K562 (cell line): ENCODE results near the gene LRRC25. TPM values are rescaled to one million over a fixed set of nuclear protein-coding genes. Genes with fewer than 3 reads are reported as not detected.

Source experiments
- BMI1 ChIP-seq: fragments of 150-350 bp; IDR thresholded peaks from 2 replicates; pipeline ENCODE4 v1.6.1; 2014; ENCODE audit warnings: low read length
- CBX3 ChIP-seq, 2 experiments: IDR thresholded peaks; 1 replicate in 1 of 2; 2 replicates in 1 of 2; pipeline ENCODE4 v1.6.1; 2012; ENCODE audit warnings: inconsistent platforms in 2 of 2, low read length in 2 of 2, borderline replicate concordance in 1 of 2, control low read depth in 1 of 2
- CREB3 ChIP-seq: fragments of 450-650 bp; conservative IDR thresholded peaks from 2 replicates; pipeline ENCODE4 v1.6.1; 2016; ENCODE audit warnings: missing genetic modification characterization, low read depth, mild to moderate bottlenecking, missing compliant biosample characterization, moderate library complexity
- CREBBP ChIP-seq: IDR thresholded peaks from one replicate; pipeline ENCODE4 v1.6.1; 2012; ENCODE audit warnings: low read depth, mild to moderate bottlenecking, control low read depth, inconsistent platforms, low read length
- ETV5 ChIP-seq: sonication (generic); formaldehyde crosslinking; IDR thresholded peaks from 2 replicates; pipeline ENCODE4 v1.4.0; 2020; ENCODE audit warnings: low read depth, mild to moderate bottlenecking, missing genetic modification reagents
- HEY1 ChIP-seq: fragments of 250-450 bp; sonication (Bioruptor Pico); IDR thresholded peaks from 2 replicates; pipeline ENCODE4 v1.5.0; 2020; ENCODE audit warnings: mild to moderate bottlenecking, moderate library complexity, borderline replicate concordance
- MTA2 ChIP-seq: fragments of 450-650 bp; IDR thresholded peaks from 2 replicates; pipeline ENCODE4 v1.6.1; 2016; ENCODE audit warnings: low read depth
- NR2F6 ChIP-seq: fragments of 450-650 bp; formaldehyde crosslinking; IDR thresholded peaks from 2 replicates; pipeline ENCODE4 v1.4.0; 2020; ENCODE audit warnings: mild to moderate bottlenecking
- PRMT5 ChIP-seq: sonication (generic); formaldehyde crosslinking; IDR thresholded peaks from 2 replicates; pipeline ENCODE4 v1.5.0; 2020; ENCODE audit warnings: missing genetic modification reagents
- TEAD2 ChIP-seq: fragments of 450-650 bp; IDR thresholded peaks from 2 replicates; pipeline ENCODE4 v1.6.1; 2016; ENCODE audit warnings: missing genetic modification characterization, control low read depth, missing compliant biosample characterization
- ZC3H8 ChIP-seq: fragments of 450-650 bp; IDR thresholded peaks from 2 replicates; pipeline ENCODE4 v1.6.1; 2017
- ZNF766 ChIP-seq: fragments of 200-800 bp; sonication (Bioruptor generic); conservative IDR thresholded peaks from 2 replicates; pipeline ENCODE4 v1.6.1; 2016; ENCODE audit warnings: missing genetic modification characterization, missing compliant biosample characterization
- polyA plus RNA-seq, 8 experiments: library from polyadenylated mRNA; depleted of rRNA in 4 of 8; stranded (reverse) in 5 of 8; unstranded in 3 of 8; fragments of >200 nt; fragmentation: Nextera tagmentation in 2 of 8; fragmentation: Illumina TruSeq in 1 of 8; extraction: Ambion mirVana in 2 of 8; extraction: Trizol in 1 of 8; gene quantifications; 2 replicates each; pipeline versions ENCODE4 v1.2.1 to v1.2.3, GENCODE V29; 2011 to 2014; ENCODE audit warnings: inconsistent platforms in 1 of 8, missing spikeins in 1 of 8
- total RNA-seq, 7 experiments: library from RNA; depleted of rRNA in 6 of 7; stranded (reverse); fragments of >200 nt in 6 of 7; fragmentation: Illumina TruSeq in 2 of 7; extraction: Trizol in 2 of 7; gene quantifications; 2 replicates each; pipeline versions ENCODE4 v1.2.1 to v1.2.3, GENCODE V29; 2011 to 2021; ENCODE audit warnings: low replicate concordance in 1 of 7
- TF ChIP-seq, protein P1 (sequence below): fragments of 450-650 bp; IDR thresholded peaks from 2 replicates; pipeline ENCODE4 v1.6.1; 2018; ENCODE audit not compliant: partially characterized antibody
- TF ChIP-seq, protein P2 (sequence below): fragments of 450-650 bp; formaldehyde crosslinking; IDR thresholded peaks from 2 replicates; pipeline ENCODE4 v1.4.0; 2020; ENCODE audit warnings: mild to moderate bottlenecking, moderate library complexity
- TF ChIP-seq, protein P3 (sequence below), 2 experiments: IDR thresholded peaks in 1 of 2; conservative IDR thresholded peaks in 1 of 2; 2 replicates each; pipeline ENCODE4 v1.6.1; 2016; ENCODE audit warnings: low read depth in 2 of 2, mild to moderate bottlenecking in 1 of 2, missing compliant biosample characterization in 1 of 2, missing genetic modification characterization in 1 of 2, moderate library complexity in 1 of 2

LRRC25 gene
- total and polyA plus RNA-seq, 9 of the 15 experiments (the other 6 are each of a cell fraction or from before 2014, with no cell fraction given) = 0.07 to 0.36 (median 0.10) TPM; not detected in 3

DNA sequence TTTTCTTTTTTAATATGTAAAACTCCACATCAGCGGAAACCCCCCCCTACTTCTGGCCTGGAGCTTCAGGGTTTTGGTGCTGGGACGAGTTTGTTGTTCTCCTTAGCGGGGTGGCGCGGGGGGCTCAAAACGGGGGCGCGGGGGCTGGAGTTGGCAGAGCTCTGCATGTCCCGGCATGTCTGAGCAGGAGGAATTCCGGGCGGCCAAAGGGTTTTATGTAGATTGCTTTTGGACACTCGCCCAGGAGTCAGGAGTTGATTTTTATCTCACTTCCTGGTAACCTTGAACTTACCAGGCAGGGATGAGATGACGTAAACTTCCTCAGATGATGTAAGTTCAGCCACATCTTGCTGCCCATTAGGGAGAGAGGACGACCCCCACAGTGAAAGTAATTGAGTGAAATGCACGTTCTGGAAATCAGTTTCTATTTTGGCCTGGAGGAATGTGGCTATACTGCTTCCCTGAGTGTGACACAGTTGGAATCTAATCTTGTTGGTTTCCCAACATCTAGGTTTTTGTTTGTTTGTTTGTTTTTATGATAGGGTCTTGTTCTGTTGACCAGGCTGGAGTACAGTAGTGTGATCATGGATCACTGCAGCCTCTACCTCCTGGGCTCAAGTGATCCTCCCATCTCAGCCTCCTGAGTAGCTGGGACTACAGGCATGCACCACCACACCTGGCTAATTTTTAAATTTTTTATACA, 32.4 kb downstream of the LRRC25 start (continued):
- TF ChIP-seq, protein P1, sequence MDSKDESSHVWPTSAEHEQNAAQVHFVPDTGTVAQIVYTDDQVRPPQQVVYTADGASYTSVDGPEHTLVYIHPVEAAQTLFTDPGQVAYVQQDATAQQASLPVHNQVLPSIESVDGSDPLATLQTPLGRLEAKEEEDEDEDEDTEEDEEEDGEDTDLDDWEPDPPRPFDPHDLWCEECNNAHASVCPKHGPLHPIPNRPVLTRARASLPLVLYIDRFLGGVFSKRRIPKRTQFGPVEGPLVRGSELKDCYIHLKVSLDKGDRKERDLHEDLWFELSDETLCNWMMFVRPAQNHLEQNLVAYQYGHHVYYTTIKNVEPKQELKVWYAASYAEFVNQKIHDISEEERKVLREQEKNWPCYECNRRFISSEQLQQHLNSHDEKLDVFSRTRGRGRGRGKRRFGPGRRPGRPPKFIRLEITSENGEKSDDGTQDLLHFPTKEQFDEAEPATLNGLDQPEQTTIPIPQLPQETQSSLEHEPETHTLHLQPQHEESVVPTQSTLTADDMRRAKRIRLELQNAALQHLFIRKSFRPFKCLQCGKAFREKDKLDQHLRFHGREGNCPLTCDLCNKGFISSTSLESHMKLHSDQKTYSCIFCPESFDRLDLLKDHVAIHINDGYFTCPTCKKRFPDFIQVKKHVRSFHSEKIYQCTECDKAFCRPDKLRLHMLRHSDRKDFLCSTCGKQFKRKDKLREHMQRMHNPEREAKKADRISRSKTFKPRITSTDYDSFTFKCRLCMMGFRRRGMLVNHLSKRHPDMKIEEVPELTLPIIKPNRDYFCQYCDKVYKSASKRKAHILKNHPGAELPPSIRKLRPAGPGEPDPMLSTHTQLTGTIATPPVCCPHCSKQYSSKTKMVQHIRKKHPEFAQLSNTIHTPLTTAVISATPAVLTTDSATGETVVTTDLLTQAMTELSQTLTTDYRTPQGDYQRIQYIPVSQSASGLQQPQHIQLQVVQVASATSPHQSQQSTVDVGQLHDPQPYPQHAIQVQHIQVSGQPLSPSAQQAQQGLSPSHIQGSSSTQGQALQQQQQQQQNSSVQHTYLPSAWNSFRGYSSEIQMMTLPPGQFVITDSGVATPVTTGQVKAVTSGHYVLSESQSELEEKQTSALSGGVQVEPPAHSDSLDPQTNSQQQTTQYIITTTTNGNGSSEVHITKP = no peak
- TF ChIP-seq HEY1 (peak; percentile 81; the same call in 1 of the 2 replicates), ZC3H8 (0 out of 2 replicates have a peak, but pooled peaks have one; percentile 37), CBX3 (IDR thresholded peaks at IDR 0.05; ENCODE audit: borderline replicate concordance in 1 of 2, low read length in 2 of 2) (0 out of 3 replicates have a peak, but pooled peaks of 1 of the 2 experiments have one; percentile 31), BMI1 (no peak), CREBBP (no peak), NR2F6 (CRISPR knock-in tag) (peak; percentile 3; the same call in 1 of the 2 replicates), ZNF766 (CRISPR knock-in tag) (peak; percentile 65; the same call in 1 of the 2 replicates), ETV5 (CRISPR knock-in tag) (peak; percentile 91), MTA2 (peak; percentile 28; the same call in 1 of the 2 replicates), PRMT5 (no peak), CREB3 (tag) (peak; percentile 90), TEAD2 (tag) (peak; percentile 73; the same call in 1 of the 2 replicates)
- TF ChIP-seq, protein P2, sequence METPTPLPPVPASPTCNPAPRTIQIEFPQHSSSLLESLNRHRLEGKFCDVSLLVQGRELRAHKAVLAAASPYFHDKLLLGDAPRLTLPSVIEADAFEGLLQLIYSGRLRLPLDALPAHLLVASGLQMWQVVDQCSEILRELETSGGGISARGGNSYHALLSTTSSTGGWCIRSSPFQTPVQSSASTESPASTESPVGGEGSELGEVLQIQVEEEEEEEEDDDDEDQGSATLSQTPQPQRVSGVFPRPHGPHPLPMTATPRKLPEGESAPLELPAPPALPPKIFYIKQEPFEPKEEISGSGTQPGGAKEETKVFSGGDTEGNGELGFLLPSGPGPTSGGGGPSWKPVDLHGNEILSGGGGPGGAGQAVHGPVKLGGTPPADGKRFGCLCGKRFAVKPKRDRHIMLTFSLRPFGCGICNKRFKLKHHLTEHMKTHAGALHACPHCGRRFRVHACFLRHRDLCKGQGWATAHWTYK = peak; percentile 81
- TF ChIP-seq, protein P3, sequence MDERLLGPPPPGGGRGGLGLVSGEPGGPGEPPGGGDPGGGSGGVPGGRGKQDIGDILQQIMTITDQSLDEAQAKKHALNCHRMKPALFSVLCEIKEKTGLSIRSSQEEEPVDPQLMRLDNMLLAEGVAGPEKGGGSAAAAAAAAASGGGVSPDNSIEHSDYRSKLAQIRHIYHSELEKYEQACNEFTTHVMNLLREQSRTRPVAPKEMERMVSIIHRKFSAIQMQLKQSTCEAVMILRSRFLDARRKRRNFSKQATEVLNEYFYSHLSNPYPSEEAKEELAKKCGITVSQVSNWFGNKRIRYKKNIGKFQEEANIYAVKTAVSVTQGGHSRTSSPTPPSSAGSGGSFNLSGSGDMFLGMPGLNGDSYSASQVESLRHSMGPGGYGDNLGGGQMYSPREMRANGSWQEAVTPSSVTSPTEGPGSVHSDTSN (CRISPR knock-in tag; IDR thresholded peaks at IDR 0.05; ENCODE audit: low read depth) = no peak
- TF ChIP-seq, protein P3 (tag; conservative IDR thresholded peaks at IDR 0.05; ENCODE audit: low read depth) = peak; percentile 35
